Lung (tissue), 13 donors: ENCODE measurements around the gene POLD4. TPM values are rescaled to one million over a fixed set of nuclear protein-coding genes. Genes with fewer than 3 reads are reported as not detected.

Source experiments
- ATAC-seq: fragments of 200-7000 bp; cut with Tn5 transposase; one replicate; pipeline ENCODE4 v1.9.1; 2020; ENCODE audit warnings: moderate number of reproducible peaks; ENCODE audit not compliant: insufficient read depth, low FRiP score
- DNase-seq, 3 donors: peaks; one replicate each; pipeline ENCODE4 v3.0.0-alpha.2; 2013 to 2017
- H3K27ac ChIP-seq, 2 donors: one replicate each; pipeline ENCODE4 v1.5.1; 2013; ENCODE audit warnings: mild to moderate bottlenecking in 2 of 2, moderate library complexity in 2 of 2, control low read depth in 1 of 2, inconsistent platforms in 1 of 2, low read depth in 1 of 2, low read length in 1 of 2
- H3K27me3 ChIP-seq, 3 donors: one replicate each; pipeline ENCODE4 v1.5.1; 2013; ENCODE audit warnings: low read length in 2 of 3; ENCODE audit not compliant: control insufficient read depth in 3 of 3, insufficient read depth in 3 of 3
- H3K36me3 ChIP-seq, 4 donors: one replicate each; pipeline ENCODE4 v1.5.1; 2013; ENCODE audit warnings: low read length in 4 of 4, mild to moderate bottlenecking in 1 of 4, moderate library complexity in 1 of 4; ENCODE audit not compliant: control insufficient read depth in 4 of 4, insufficient read depth in 4 of 4
- H3K4me1 ChIP-seq, 5 donors: one replicate each; pipeline ENCODE4 v1.5.1; 2013; ENCODE audit warnings: low read length in 5 of 5, mild to moderate bottlenecking in 2 of 5, moderate library complexity in 1 of 5; ENCODE audit not compliant: control insufficient read depth in 5 of 5, insufficient read depth in 5 of 5
- H3K4me3 ChIP-seq: one replicate; pipeline ENCODE4 v1.5.1; 2013; ENCODE audit warnings: mild to moderate bottlenecking, control low read depth, moderate library complexity
- H3K9ac ChIP-seq, 2 donors: one replicate each; pipeline ENCODE4 v1.5.1; 2013; ENCODE audit warnings: low read length in 2 of 2, control low read depth in 1 of 2; ENCODE audit not compliant: insufficient read depth in 1 of 2
- H3K9me3 ChIP-seq, 4 donors: one replicate each; pipeline ENCODE4 v1.5.1; 2013; ENCODE audit warnings: low read length in 3 of 4, mild to moderate bottlenecking in 1 of 4, moderate library complexity in 1 of 4; ENCODE audit not compliant: control insufficient read depth in 4 of 4, insufficient read depth in 3 of 4
- CTCF ChIP-seq: IDR thresholded peaks from 2 replicates; pipeline ENCODE4 v1.5.1; 2012; ENCODE audit warnings: mild to moderate bottlenecking; ENCODE audit errors: control extremely low read depth, extremely low read depth
- WGBS, 2 donors: extraction: QIAGEN DNeasy Blood & Tissue Kit; methylation state at CpG; one replicate each; pipeline ENCODE4 v1.1.7; 2013; 5-methylcytosine and 5-hydroxymethylcytosine counted together
- polyA plus RNA-seq, 2 donors: library from polyadenylated mRNA; stranded (reverse); fragments of 200-250 nt; gene quantifications; one replicate each; pipeline ENCODE4 v1.2.1, GENCODE V29; 2013
- small RNA-seq: library from RNA; depleted of rRNA; stranded (forward); fragments of <200 nt; gene quantifications from one replicate; pipeline ENCODE3, GENCODE V24; 2014; ENCODE audit warnings: low replicate concordance
- total RNA-seq, 2 donors: library from RNA; depleted of rRNA in 1 of 2; stranded (reverse); fragments of >200 nt in 1 of 2; gene quantifications; one replicate each; pipeline ENCODE4 v1.2.1, GENCODE V29; 2014 to 2021
- donor health status: control.
- donor health status: control.
- donor health status: Bipolar disorder and iron deficiency.
- donor health status: healthy.
- donor health status: DM: yes; HTN: yes; CAD: no.

Gene POLD4
- total and polyA plus RNA-seq, 4 donors, result 27.4 to 183 (median 101) TPM

GRCh38 chr11:67301951-67302516 lies 51.3 kb downstream of the POLD4 start:
- peaks cover 0 to 28% (median 7%) of the 10 kb centered on the region in 5 donors for H3K4me1 ChIP-seq
- H3K9ac ChIP-seq, result no peak overlapping the region
- TF ChIP-seq CTCF, result no peak
- H3K36me3 ChIP-seq, result peaks cover 0 to 29% (median 17%) of the 10 kb centered on the region in 4 donors
- no peaks in the 10 kb centered on the region for H3K27me3 ChIP-seq
- WGBS, 2 donors, result 49 to 51% methylated on average over 15 of the region's 15 CpGs
- no peaks in the 10 kb centered on the region for H3K9me3 ChIP-seq
- H3K27ac ChIP-seq, result peak overlapping the region; percentile 14 to 91
- peak; percentile 55 to 73 (median 59) for DNase-seq
- no peak for ATAC-seq
- H3K4me3 ChIP-seq, result no peak overlapping the region

- Histone ChIP-seq H3K4me3 (no peak overlapping the region), H3K4me1 (peaks cover 0 to 28% (median 7%) of the 10 kb centered on the region in 5 donors), H3K27me3 (no peaks in the 10 kb centered on the region), H3K9ac (no peak overlapping the region), H3K9me3 (no peaks in the 10 kb centered on the region), H3K27ac (no peak overlapping the region), H3K36me3 (peaks cover 0 to 30% (median 17%) of the 10 kb centered on the region in 4 donors)
- DNase-seq, result peak in 1 of 3 donors; percentile 11
- ATAC-seq, result no peak
- no peak for TF ChIP-seq CTCF
- 88 to 93% methylated on average over 28 of the region's 28 CpGs for WGBS, 2 donors
Observed at GRCh38 chr11:67301313-67301921, 51.9 kb downstream of the POLD4 start.

Small RNA genes lying within 50 kb of the gene (small RNA-seq; reads per million reads assigned to genes)
- not detected for gene RN7SKP239
- not detected for gene RNU6-1238P

Other genes starting within 250 kb of the POLD4 start
- 100 to 1,000 TPM in 1 of 2 donors, 10 to 100 TPM in 1; 81.8 to 102 TPM for gene KDM2A, start 234.3 kb downstream of the POLD4 start, total RNA-seq
- 10 to 100 TPM; 30.6 to 44.6 TPM for gene KDM2A, start 234.3 kb downstream of the POLD4 start, polyA plus RNA-seq
- 10 to 100 TPM; 37.1 to 99.8 TPM for gene GRK2, start 87.1 kb downstream of the POLD4 start, total RNA-seq
- gene GRK2, start 87.1 kb downstream of the POLD4 start, polyA plus RNA-seq, result 100 to 1,000 TPM in 1 of 2 donors, 10 to 100 TPM in 1; 95.2 to 130 TPM
- 10 to 100 TPM; 35.9 to 86.2 TPM for gene ANKRD13D, start 64.2 kb downstream of the POLD4 start, total RNA-seq
- 10 to 100 TPM; 55.8 to 65.3 TPM for gene ANKRD13D, start 64.2 kb downstream of the POLD4 start, polyA plus RNA-seq
- 10 to 100 TPM; 31.4 to 42.7 TPM for gene SSH3, start 50.0 kb downstream of the POLD4 start, total RNA-seq
- gene SSH3, start 50.0 kb downstream of the POLD4 start, polyA plus RNA-seq, result 10 to 100 TPM; 19.0 to 23.0 TPM
- 1 to 10 TPM; 3.5 to 9.8 TPM for gene CLCF1, start 20.1 kb upstream of the POLD4 start, total RNA-seq
- gene CLCF1, start 20.1 kb upstream of the POLD4 start, polyA plus RNA-seq, result 1 to 10 TPM; 7.6 to 10.0 TPM
- 10 to 100 TPM; 19.7 to 35.9 TPM for gene RAD9A, start 38.4 kb upstream of the POLD4 start, total RNA-seq
- 10 to 100 TPM; 14.1 to 22.8 TPM for gene RAD9A, start 38.4 kb upstream of the POLD4 start, polyA plus RNA-seq
- gene PPP1CA, start 48.3 kb upstream of the POLD4 start, total RNA-seq, result 100 to 1,000 TPM in 1 of 2 donors, 10 to 100 TPM in 1; 87.2 to 175 TPM
- gene PPP1CA, start 48.3 kb upstream of the POLD4 start, polyA plus RNA-seq, result 100 to 1,000 TPM; 138 to 178 TPM
- gene TBC1D10C, start 50.5 kb upstream of the POLD4 start, total RNA-seq, result 10 to 100 TPM in 1 of 2 donors, 1 to 10 TPM in 1; 3.2 to 21.3 TPM
- 10 to 100 TPM; 15.8 to 19.7 TPM for gene TBC1D10C, start 50.5 kb upstream of the POLD4 start, polyA plus RNA-seq
- gene CARNS1, start 62.1 kb upstream of the POLD4 start, total RNA-seq, result 1 to 10 TPM; 1.2 to 1.7 TPM
- gene CARNS1, start 62.1 kb upstream of the POLD4 start, polyA plus RNA-seq, result 1 to 10 TPM in 1 of 2 donors, under 1 TPM in 1; 0.15 to 1.5 TPM
- gene RPS6KB2, start 74.9 kb upstream of the POLD4 start, total RNA-seq, result 10 to 100 TPM; 26.3 to 56.8 TPM
- 10 to 100 TPM; 55.7 to 69.5 TPM for gene RPS6KB2, start 74.9 kb upstream of the POLD4 start, polyA plus RNA-seq
- 10 to 100 TPM in 1 of 2 donors, 1 to 10 TPM in 1; 8.8 to 13.7 TPM for gene PTPRCAP, start 84.1 kb upstream of the POLD4 start, total RNA-seq
- gene PTPRCAP, start 84.1 kb upstream of the POLD4 start, polyA plus RNA-seq, result 10 to 100 TPM; 10.8 to 19.0 TPM
- gene CORO1B, start 89.9 kb upstream of the POLD4 start, total RNA-seq, result 100 to 1,000 TPM in 1 of 2 donors, 10 to 100 TPM in 1; 65.6 to 147 TPM
- gene CORO1B, start 89.9 kb upstream of the POLD4 start, polyA plus RNA-seq, result 100 to 1,000 TPM; 108 to 130 TPM
- not detected for gene GPR152, start 99.2 kb upstream of the POLD4 start, total RNA-seq
- under 1 TPM in 1 of 2 donors, not detected in 1; 0.06 TPM for gene GPR152, start 99.2 kb upstream of the POLD4 start, polyA plus RNA-seq
- 1 to 10 TPM; 2.1 to 5.3 TPM for gene CABP4, start 101.8 kb upstream of the POLD4 start, total RNA-seq
- gene CABP4, start 101.8 kb upstream of the POLD4 start, polyA plus RNA-seq, result 1 to 10 TPM in 1 of 2 donors, under 1 TPM in 1; 0.96 to 2.5 TPM
- 10 to 100 TPM; 32.5 to 84.2 TPM for gene TMEM134, start 115.7 kb upstream of the POLD4 start, total RNA-seq
- 10 to 100 TPM; 82.0 to 91.4 TPM for gene TMEM134, start 115.7 kb upstream of the POLD4 start, polyA plus RNA-seq
- 10 to 100 TPM; 60.0 to 64.8 TPM for gene AIP, start 129.5 kb upstream of the POLD4 start, total RNA-seq
- 100 to 1,000 TPM in 1 of 2 donors, 10 to 100 TPM in 1; 82.8 to 126 TPM for gene AIP, start 129.5 kb upstream of the POLD4 start, polyA plus RNA-seq
- 10 to 100 TPM; 36.4 to 67.3 TPM for gene PITPNM1, start 151.8 kb upstream of the POLD4 start, total RNA-seq
- 10 to 100 TPM; 23.2 to 36.2 TPM for gene PITPNM1, start 151.8 kb upstream of the POLD4 start, polyA plus RNA-seq
- 100 to 1,000 TPM in 1 of 2 donors, 10 to 100 TPM in 1; 21.7 to 128 TPM for gene CDK2AP2, start 154.6 kb upstream of the POLD4 start, total RNA-seq
- 100 to 1,000 TPM; 114 to 149 TPM for gene CDK2AP2, start 154.6 kb upstream of the POLD4 start, polyA plus RNA-seq
- not detected for gene CABP2, start 169.9 kb upstream of the POLD4 start, total RNA-seq
- gene CABP2, start 169.9 kb upstream of the POLD4 start, polyA plus RNA-seq, result not detected
- 100 to 1,000 TPM; 632 to 928 TPM for gene GSTP1, start 230.3 kb upstream of the POLD4 start, total RNA-seq
- 1,000 to 10,000 TPM; 1,119 to 2,206 TPM for gene GSTP1, start 230.3 kb upstream of the POLD4 start, polyA plus RNA-seq